Endometrial microvascular endothelial cells (primary cell): ENCODE measurements around the gene TMEM258. TPM values are rescaled to one million over a fixed set of nuclear protein-coding genes. Genes with fewer than 3 reads are reported as not detected.

ENCODE experiments used
- in situ Hi-C: cut with HindIII; loops from 2 replicates; pipeline ENCODE4 v1.10.0; 2017; ENCODE audit warnings: low sequenced_read_pairs, low pct_unique_long_range_greater_than_20kb; ENCODE audit errors: inconsistent ontology term
- total RNA-seq: library from RNA; depleted of rRNA; stranded (reverse); fragments of >200 nt; gene quantifications from one replicate; pipeline ENCODE4 v1.2.3, GENCODE V29; 2015; ENCODE audit errors: inconsistent ontology term

Gene TMEM258
- total RNA-seq, 1 donor from 2014 or later, result 59.3 TPM

DNA sequence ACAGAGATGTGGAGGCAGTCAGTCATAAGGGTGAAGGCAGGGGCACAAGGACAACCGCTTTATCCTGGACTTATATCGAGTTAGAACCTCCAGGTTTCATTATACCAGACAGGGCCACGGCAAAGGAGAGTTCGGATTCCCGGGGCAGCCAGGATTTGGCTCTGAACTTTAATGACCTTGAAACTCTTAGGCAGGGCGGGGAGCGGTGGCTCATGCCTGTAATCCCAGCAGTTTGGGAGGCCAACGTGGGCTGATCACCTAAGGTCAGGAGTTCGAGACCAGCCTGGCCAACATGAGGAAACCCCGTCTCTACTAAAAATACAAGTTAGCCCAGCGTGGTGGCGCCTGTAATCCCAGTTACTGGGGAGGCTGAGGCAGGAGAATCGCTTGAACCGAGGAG is 41.0 kb downstream of the TMEM258 start:
- in situ Hi-C loops, result no loop called here

DNA sequence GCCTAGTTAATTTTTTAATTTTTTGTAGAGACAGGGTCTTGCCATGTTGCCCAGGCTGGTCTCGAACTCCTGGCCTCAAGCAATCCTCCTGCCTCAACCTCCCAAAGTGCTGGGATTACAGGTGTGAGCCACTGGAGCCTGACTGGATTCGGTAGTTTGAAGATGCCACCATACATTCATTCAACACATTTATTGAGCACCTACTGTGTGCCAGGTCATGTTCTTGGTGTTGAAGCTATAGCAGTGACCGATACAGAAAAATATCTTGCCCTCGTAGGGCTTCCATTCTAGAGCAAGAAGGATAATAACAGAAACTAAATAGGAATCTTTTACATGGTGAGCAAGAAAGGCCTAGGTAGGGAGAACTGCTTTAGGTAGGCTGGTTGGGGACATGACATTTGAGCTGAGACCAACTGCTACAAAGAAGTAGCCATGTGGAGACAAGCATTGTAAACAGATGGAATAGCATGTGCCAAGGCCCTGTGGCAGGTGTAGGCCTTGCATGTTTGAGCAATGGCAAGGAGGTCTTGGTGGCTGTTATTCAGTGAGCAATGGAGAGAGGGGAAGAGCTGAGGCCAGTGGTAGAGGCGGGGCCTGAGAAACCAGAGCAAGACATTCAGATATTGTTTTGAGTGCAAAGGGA is 41.6 kb downstream of the TMEM258 start:
- in situ Hi-C loops, result no loop called here

DNA sequence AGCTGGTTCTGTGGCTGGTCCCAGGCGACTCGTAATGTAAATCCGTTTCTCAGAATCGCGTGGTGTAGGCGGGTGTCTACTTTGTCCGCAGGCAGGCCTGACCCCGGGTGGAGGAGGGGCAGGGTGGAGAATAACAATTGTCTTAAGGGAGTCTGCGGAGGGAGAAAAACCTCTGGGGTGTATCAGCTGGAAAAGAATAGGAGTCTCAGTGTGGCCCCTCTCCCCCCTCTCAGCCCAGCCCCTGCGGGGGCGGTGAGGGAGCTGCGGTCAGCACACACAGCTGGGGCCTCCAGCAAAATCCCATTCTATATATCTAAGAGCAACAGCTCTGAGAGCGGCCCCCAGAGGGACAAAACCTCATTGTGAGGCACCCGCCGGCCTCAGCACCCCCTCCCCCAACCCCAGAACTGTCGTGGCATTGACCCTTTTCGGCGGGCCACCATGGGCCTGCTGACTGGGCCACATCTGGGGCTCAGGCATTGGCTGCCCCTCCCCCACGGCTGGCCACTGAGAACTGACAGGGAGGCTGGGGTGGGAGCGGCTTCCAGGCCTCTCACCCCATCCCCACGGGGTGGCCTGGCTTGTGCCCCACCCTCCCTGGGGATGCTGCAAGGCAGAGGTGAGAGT is 42.7 kb downstream of the TMEM258 start:
- in situ Hi-C loops, result no loop called here

DNA sequence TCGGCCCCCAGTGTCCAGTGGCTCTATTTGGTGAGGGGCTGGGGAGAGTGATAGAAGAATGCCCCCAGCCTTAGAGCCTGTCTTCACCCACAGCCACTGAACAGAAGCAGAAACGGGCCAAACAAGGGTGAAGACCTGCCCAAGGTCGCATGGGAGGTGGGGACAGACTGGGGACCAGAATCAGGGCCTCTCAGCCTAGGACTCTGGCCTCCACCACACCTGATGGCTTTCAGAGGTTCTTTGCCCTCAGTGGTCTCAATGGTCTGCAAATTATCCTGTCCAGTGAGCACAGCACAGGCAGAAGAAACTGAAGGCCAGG is 44.5 kb downstream of the TMEM258 start:
- in situ Hi-C loops, result no loop called here

DNA sequence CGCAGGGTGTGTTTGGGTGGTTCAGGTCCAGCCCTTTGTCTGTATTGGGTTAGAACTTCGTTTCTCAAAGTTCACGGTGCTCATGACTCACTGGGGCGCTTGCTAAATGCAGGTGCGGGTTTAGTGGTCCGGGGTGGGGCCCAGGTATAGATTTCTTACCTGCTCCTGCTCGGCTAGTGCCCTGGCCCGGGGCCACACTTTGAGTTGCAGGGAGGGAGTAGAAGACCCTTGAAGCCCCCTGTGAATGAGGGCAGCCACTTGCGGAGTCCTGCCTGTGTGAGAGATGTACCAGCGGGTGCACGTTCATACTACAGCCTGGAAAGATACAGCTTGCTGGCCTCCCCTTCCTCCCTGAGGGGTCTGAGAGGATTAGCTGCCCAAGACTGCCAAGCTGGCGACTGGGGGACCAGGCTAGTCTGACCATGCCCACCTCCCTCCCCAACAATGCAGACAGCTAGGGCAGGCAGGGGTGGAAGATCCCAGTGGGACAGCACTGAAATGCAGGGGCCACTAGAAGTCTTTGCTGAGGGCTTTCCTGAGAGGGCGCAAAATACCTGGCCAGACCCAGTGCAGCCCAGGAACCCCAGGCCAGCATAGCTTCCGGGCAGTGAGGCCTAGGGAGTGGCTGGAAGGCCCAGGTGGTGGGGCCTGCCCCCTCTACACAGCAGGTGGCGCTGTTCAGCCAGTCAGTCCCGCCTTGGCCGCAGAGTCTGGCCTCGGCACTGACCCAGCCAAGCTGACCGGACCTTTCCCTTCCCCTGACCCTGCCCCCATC is 45.0 kb downstream of the TMEM258 start:
- in situ Hi-C loops, result no loop called here

DNA sequence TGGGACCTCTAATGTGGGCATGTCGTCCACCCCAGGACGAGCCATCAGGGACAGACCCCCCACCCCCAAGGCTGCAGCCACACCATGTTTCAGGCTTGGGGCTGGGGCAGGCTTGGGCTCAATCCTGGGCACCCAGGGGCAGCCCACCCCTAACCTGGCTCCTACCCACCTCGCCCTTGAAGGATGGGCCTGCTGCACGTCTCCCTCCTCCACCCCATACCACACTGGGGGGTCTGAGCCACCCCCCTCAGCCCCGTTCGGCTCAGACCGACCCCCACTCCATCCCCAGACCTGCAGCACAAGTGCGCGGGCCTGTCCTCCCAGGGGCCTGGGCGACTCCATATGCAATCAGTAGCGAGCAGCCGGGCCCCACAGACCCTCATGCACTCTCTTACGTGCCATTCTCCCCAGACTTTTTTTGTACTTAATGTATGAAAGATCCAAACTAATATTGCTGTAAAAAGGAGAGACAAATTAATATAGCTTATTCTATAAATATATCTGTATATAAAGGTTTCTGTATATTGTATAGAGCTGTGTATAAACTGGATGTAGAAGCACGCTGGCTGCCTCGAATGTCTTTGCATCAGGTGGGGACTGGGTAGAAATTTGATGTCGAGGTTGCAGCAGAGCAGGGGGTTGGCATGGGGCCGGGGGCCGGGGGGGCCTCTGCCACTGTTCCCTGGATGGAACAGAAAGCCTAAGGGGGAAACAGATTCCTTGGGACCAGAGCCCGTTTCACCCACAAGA is 45.8 kb downstream of the TMEM258 start:
- in situ Hi-C loops, result no loop called here

DNA sequence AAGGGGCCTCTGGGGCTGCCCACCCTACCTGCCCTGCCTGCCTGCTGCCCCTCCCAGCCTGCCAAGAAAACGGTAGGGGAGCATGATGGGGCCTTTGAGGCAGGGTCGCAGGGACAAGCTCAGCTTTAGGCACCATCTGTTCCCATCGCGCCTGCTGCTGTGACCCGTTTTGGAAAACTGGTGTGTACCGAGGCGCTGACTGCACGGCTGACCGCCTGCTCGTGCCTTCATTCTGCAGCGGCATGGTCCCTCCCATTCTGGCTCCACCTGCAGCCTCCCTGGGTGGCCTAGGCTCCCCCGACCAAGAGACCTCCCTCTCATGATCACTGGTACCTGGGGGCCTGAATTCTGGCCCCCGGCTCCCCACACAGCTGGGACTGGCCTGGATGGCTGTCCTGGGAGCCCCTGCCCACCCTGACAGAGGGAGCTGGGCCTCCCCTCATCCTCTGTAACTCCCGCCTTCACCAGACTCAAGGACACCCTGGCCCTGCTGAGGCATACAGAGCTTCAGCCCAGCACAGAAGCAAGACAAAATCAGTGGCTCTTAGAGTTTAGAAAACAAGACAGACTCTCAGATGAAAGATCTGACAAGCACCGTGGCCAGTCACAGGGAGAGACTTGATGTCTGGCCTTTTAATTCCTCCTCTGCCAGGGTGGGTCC is 46.5 kb downstream of the TMEM258 start:
- in situ Hi-C loops, result no loop called here

DNA sequence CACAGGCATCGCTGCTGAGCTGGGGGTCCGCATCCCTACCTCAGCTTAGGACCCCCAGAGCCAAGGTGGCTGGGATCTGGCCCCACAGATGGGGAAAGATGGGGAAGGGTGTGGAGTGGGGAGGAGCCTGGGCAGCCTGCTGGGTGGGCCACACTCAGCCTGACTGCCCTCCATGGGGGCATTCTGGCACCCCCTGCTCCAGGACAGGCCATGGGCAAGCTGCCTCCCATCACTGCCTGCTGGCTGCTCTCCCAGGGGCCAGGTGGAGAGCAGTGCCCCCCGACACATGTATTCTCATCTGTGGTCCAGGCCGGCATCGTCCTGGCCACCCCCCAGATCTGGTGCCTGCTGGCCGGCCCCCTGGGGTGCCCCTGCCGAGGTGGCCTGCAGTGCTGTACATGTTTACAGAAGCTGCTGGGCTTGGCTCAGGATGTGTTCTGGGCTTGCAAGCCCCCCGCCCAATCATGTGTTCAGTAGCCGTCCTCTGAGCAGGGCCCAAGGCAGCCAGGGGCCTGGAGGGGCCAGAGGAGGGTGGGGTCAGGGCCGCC is 47.7 kb downstream of the TMEM258 start:
- in situ Hi-C loops, result no loop called here

DNA sequence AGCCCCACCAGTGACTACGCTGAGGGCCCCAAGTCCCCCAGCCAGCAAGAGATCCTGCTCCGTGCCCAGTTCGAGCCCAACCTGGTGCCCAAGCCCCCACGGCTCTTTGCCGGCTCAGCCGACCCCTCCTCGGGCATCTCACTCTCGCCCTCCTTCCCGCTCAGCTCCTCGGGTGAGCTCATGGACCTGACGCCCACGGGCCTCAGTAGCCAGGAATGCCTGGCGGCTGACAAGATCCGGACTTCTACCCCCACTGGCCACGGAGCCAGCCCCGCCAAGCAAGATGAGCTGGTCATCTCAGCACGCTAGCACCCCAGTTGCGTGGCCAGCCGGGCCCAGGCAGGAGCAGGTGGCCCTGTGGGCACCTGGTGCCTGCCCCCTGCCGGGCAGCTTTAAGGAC is 48.2 kb downstream of the TMEM258 start:
- in situ Hi-C loops, result no loop called here

DNA sequence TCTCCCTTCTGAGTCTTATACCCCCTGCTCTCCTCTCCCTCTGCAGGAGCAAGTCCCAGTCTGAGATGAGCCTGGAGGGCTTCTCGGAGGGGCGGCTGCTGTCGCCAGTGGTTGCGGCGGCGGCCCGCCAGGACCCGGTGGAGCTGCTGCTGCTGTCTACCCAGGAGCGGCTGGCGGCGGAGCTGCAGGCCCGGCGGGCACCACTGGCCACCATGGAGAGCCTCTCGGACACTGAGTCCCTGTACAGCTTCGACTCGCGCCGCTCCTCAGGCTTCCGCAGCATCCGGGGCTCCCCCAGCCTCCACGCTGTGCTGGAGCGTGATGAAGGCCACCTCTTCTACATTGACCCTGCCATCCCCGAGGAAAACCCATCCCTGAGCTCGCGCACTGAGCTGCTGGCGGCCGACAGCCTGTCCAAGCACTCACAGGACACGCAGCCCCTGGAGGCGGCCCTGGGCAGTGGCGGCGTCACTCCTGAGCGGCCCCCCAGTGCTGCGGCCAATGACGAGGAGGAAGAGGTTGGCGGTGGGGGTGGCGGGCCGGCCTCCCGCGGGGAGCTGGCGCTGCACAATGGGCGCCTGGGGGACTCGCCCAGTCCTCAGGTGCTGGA is 48.8 kb downstream of the TMEM258 start:
- in situ Hi-C loops, result no loop called here

DNA sequence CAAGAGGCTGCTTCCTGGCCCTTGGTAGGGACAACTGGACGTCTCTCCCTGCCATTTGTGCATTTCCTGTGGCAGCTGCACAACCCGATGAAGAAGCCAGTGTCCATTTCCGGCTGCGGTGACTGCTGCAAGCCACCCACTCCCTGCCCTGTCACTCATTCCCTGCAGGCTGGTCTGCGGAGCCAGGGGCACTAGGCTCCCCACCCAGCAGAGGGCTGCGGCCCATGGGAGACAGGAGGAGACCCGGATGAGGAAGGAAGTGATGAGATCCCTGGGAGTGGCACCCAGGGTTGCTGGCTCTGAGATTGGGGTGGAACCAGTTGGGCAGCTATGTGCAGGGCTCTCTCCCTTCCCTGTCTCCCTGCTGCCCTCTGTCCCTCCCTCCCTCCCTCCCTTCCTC is 50.0 kb downstream of the TMEM258 start:
- in situ Hi-C loops, result no loop called here

DNA sequence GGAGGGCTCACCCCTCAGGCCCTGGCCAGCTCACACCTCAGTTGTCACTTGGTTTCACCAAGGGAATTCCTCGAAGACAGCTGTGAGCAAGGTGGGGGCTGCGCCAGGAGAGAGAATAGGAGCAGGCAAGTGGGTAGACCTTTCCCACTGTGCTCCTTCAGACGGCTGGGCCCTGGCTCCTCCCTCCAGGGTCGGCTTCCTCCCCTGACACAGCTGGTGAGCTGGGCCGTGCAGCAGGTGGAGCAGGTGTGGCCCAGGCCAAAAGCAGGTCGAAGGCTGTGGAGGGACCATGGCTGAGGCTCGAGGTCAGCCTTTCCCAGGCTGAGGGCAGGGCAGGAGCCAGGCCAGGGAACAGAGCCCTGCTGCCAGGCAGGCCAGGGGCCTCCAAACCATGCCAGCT is 52.4 kb downstream of the TMEM258 start:
- in situ Hi-C loops, result no loop called here

DNA sequence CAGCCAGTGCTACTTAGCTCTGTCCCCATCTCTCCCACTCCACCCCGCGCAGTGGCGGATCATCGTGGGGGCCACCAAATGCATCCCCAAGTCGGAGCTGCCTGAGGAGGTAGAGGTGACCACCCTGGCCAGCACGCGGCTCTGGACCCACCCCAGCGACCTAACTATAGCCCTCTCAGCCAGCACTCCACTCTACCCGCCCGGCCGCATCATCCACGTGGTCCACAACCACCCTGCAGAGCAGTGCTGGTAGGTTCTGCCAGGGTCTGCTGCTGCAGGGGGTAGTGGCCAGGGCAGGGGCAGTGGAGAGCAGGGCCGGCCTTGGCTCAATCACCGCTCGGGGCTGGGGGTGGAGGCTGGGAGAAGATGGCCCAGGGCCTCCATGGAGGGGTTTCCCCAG is 53.0 kb downstream of the TMEM258 start:
- in situ Hi-C loops, result no loop called here

Other genes starting within 250 kb of the TMEM258 start
- gene SYT7, start 211.5 kb downstream of the TMEM258 start, total RNA-seq, result not detected
- gene DAGLA, start 112.2 kb downstream of the TMEM258 start, total RNA-seq, result 2.5 TPM
- 13.7 TPM for gene MYRF, start 40.0 kb downstream of the TMEM258 start, total RNA-seq
- gene FEN1, start 312 bp upstream of the TMEM258 start, total RNA-seq, result 69.3 TPM
- 40.0 TPM for gene FADS1, start 24.4 kb upstream of the TMEM258 start, total RNA-seq
- gene FADS2, start 35.7 kb upstream of the TMEM258 start, total RNA-seq, result 121 TPM
- gene FADS3, start 98.9 kb upstream of the TMEM258 start, total RNA-seq, result 307 TPM
- gene RAB3IL1, start 125.0 kb upstream of the TMEM258 start, total RNA-seq, result 2.5 TPM
- gene BEST1, start 157.8 kb upstream of the TMEM258 start, total RNA-seq, result under 0.01 TPM
- 774 TPM for gene FTH1, start 175.0 kb upstream of the TMEM258 start, total RNA-seq